Vagina (tissue), 2 donors: ENCODE measurements around the gene RPS27L.

Source experiments
- CTCF ChIP-seq, 3 experiments: fragments of 450-650 bp in 2 of 3; fragments of 200-600 bp in 1 of 3; sonication (generic) in 1 of 3; IDR thresholded peaks; one replicate each; pipeline ENCODE4 v1.5.1; 2017 to 2019; ENCODE audit warnings: antibody characterized with exemption in 3 of 3, mild to moderate bottlenecking in 2 of 3, moderate library complexity in 2 of 3
- POLR2A ChIP-seq, 2 donors: fragments of 450-650 bp; IDR thresholded peaks; one replicate each; pipeline ENCODE4 v1.6.1; 2017; ENCODE audit warnings: antibody characterized with exemption in 2 of 2, mild to moderate bottlenecking in 2 of 2, moderate library complexity in 2 of 2
- POLR2AphosphoS5 ChIP-seq, 2 donors: sonication (generic); formaldehyde crosslinking; IDR thresholded peaks; one replicate each; pipeline ENCODE4 v1.9.0; 2017; ENCODE audit warnings: antibody characterized with exemption in 2 of 2, mild to moderate bottlenecking in 2 of 2, low read depth in 1 of 2; ENCODE audit not compliant: insufficient read depth in 1 of 2

DNA sequence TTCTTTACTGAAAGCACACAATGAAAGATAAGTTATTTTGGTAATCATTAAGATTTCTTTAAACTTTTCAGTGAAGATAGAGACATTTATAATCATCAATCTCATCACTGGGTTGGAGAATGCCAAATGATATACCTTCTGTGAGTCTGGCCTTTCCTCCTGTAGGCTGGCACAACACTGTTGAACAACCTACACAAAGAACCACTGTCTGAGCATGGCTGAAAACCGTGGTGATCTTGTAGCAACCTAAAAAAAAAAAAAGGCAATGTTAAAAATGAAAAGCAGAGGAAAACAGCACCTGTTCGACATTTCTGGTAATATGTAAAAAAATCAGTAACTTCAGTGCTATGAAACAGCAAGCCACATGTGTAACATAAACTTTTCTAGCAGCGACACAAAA, 1.8 kb downstream of the RPS27L start:
- TF ChIP-seq CTCF (IDR thresholded peaks at IDR 0.05) (no peak), POLR2AphosphoS5 (IDR thresholded peaks at IDR 0.05; ENCODE audit: insufficient read depth in 1 of 2, low read depth in 1 of 2) (no peak), POLR2A (IDR thresholded peaks at IDR 0.05) (no peak)
